K562 (cell line): ENCODE measurements around the gene HNRNPF.

Experiments
- KLF13 ChIP-seq: fragments of 450-650 bp; IDR thresholded peaks from 2 replicates; pipeline ENCODE4 v1.6.1; 2016; ENCODE audit warnings: missing genetic modification characterization, low read depth, mild to moderate bottlenecking, missing compliant biosample characterization, moderate library complexity, borderline replicate concordance
- RAD21 ChIP-seq, 2 experiments: fragments of 250-450 bp in 1 of 2; fragments of 450-650 bp in 1 of 2; sonication (Bioruptor Pico) in 1 of 2; formaldehyde crosslinking in 1 of 2; IDR thresholded peaks in 1 of 2; conservative IDR thresholded peaks in 1 of 2; 2 replicates each; pipeline versions ENCODE4 v1.4.0 to v1.8.0; 2020 to 2022; ENCODE audit warnings: mild to moderate bottlenecking in 2 of 2, moderate library complexity in 1 of 2
- ZNF324 ChIP-seq: fragments of 250-450 bp; sonication (Bioruptor Pico); IDR thresholded peaks from 2 replicates; pipeline ENCODE4 v1.4.0; 2020; ENCODE audit warnings: mild to moderate bottlenecking
- TF ChIP-seq, protein P1 (sequence below), 3 experiments: IDR thresholded peaks in 2 of 3; conservative IDR thresholded peaks in 1 of 3; 2 replicates each; pipeline ENCODE4 v1.5.1; 2011 to 2012; ENCODE audit warnings: low read length in 3 of 3, mild to moderate bottlenecking in 3 of 3, control low read depth in 2 of 3, improper control_type of control experiment in 1 of 3, inconsistent platforms in 1 of 3, low read depth in 1 of 3, mixed read lengths in 1 of 3, moderate library complexity in 1 of 3; ENCODE audit not compliant: insufficient read depth in 2 of 3
- TF ChIP-seq, protein P2 (sequence below): fragments of 250-450 bp; sonication (Bioruptor Pico); IDR thresholded peaks from 2 replicates; pipeline ENCODE4 v1.5.0; 2021
- TF ChIP-seq, protein P3 (sequence below): sonication (generic); formaldehyde crosslinking; IDR thresholded peaks from 2 replicates; pipeline ENCODE4 v1.8.1; 2022; ENCODE audit warnings: missing genetic modification reagents

DNA sequence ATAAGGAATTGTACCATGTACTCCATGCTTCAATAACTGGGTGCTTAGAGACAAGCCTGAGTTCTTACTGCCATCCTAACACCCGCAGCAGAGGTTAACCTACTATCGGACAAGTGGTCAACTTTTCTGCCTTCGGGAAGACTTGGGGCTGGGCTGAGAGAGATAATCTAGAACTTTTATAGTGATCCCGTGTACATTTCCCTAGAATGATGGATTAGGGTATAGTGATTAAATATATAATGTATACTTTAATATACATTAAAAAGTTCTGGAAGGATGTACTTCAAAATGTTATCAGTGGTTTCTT is 12.2 kb upstream of the HNRNPF start:
- TF ChIP-seq KLF13 (no peak), RAD21 (CRISPR knock-in tag; conservative IDR thresholded peaks at IDR 0.05 in 1 of 2, IDR thresholded peaks at IDR 0.05 in 1 of 2) (no peak), ZNF324 (CRISPR knock-in tag) (no peak)
- TF ChIP-seq, protein P1, sequence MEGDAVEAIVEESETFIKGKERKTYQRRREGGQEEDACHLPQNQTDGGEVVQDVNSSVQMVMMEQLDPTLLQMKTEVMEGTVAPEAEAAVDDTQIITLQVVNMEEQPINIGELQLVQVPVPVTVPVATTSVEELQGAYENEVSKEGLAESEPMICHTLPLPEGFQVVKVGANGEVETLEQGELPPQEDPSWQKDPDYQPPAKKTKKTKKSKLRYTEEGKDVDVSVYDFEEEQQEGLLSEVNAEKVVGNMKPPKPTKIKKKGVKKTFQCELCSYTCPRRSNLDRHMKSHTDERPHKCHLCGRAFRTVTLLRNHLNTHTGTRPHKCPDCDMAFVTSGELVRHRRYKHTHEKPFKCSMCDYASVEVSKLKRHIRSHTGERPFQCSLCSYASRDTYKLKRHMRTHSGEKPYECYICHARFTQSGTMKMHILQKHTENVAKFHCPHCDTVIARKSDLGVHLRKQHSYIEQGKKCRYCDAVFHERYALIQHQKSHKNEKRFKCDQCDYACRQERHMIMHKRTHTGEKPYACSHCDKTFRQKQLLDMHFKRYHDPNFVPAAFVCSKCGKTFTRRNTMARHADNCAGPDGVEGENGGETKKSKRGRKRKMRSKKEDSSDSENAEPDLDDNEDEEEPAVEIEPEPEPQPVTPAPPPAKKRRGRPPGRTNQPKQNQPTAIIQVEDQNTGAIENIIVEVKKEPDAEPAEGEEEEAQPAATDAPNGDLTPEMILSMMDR (IDR thresholded peaks at IDR 0.05 in 2 of 3, conservative IDR thresholded peaks at IDR 0.05 in 1 of 3; ENCODE audit: insufficient read depth in 2 of 3, low read depth in 1 of 3, low read length in 3 of 3) = no peak
- TF ChIP-seq, protein P2, sequence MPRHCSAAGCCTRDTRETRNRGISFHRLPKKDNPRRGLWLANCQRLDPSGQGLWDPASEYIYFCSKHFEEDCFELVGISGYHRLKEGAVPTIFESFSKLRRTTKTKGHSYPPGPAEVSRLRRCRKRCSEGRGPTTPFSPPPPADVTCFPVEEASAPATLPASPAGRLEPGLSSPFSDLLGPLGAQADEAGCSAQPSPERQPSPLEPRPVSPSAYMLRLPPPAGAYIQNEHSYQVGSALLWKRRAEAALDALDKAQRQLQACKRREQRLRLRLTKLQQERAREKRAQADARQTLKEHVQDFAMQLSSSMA (CRISPR knock-in tag) = no peak
- TF ChIP-seq, protein P3, sequence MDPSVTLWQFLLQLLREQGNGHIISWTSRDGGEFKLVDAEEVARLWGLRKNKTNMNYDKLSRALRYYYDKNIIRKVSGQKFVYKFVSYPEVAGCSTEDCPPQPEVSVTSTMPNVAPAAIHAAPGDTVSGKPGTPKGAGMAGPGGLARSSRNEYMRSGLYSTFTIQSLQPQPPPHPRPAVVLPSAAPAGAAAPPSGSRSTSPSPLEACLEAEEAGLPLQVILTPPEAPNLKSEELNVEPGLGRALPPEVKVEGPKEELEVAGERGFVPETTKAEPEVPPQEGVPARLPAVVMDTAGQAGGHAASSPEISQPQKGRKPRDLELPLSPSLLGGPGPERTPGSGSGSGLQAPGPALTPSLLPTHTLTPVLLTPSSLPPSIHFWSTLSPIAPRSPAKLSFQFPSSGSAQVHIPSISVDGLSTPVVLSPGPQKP (CRISPR knock-in tag) = no peak
